K562 (cell line): ENCODE data around the gene ARL11. TPM values are rescaled to one million over a fixed set of nuclear protein-coding genes. Genes with fewer than 3 reads are reported as not detected.

ENCODE experiments used
- ATAC-seq: fragments of 200-7000 bp; cut with Tn5 transposase; 3 replicates; pipeline ENCODE4 v1.9.1; 2020; ENCODE audit warnings: moderate library complexity
- BruUV-seq: library from RNA; stranded (reverse); fragments of 400-500 nt; replicated peaks from 2 replicates; lab custom pipeline; 2021; lab: Mats Ljungman, UMichigan
- CTCF ChIA-PET: fragments of 300-600 bp; formaldehyde crosslinking; extraction: SDS; loops from one replicate; lab custom pipeline; 2021; ENCODE audit warnings: low intra/inter-chr PET ratio; lab: Yijun Ruan, JAX
- POLR2A ChIA-PET: fragments of 300-600, 350-650 bp; sonication (Branson Sonifier 250); formaldehyde crosslinking; extraction: SDS; loops from one replicate; lab custom pipeline; 2021; ENCODE audit warnings: antibody characterized with exemption, inconsistent platforms; lab: Yijun Ruan, JAX
- DNase-seq, 4 experiments: peaks; one replicate each; pipeline versions ENCODE4 v3.0.0 to v3.0.0-alpha.2; 2011 to 2018; ENCODE audit warnings: low spot score in 3 of 4, mixed read lengths in 3 of 4; ENCODE audit errors: extremely low read depth in 1 of 4
- FAIRE-seq: peaks from 2 replicates; lab custom pipeline; 2011; peaks lifted over from hg19 to GRCh38; lab: Jason Lieb, UNC
- H2AFZ ChIP-seq: 2 replicates; pipeline ENCODE4 v1.6.0; 2011; ENCODE audit warnings: low read depth, low read length, control low read depth, inconsistent platforms
- H3K27ac ChIP-seq: fragments of 200-600 bp; 3 replicates; pipeline ENCODE4 v1.8.0; 2011; ENCODE audit warnings: low read depth, mild to moderate bottlenecking, control low read depth, inconsistent platforms, low read length, moderate library complexity, mixed read lengths; ENCODE audit errors: extremely low read depth
- H3K27me3 ChIP-seq, 2 experiments: fragments of 300-600 bp in 1 of 2; 2 replicates in 1 of 2; 3 replicates in 1 of 2; pipeline versions ENCODE4 v1.6.0 to v1.8.0; 2011; ENCODE audit warnings: inconsistent platforms in 2 of 2, low read length in 2 of 2, mild to moderate bottlenecking in 1 of 2, mixed read lengths in 1 of 2, moderate library complexity in 1 of 2; ENCODE audit not compliant: control insufficient read depth in 2 of 2, insufficient read depth in 2 of 2
- H3K36me3 ChIP-seq: fragments of 300-600 bp; 3 replicates; pipeline ENCODE4 v1.8.0; 2011; ENCODE audit warnings: mild to moderate bottlenecking, low read length, inconsistent platforms; ENCODE audit not compliant: control insufficient read depth, insufficient read depth
- H3K4me1 ChIP-seq, 2 experiments: fragments of 200-600 bp in 1 of 2; replicated peaks in 1 of 2; 2 replicates in 1 of 2; 3 replicates in 1 of 2; pipeline versions ENCODE4 v1.5.1 to v1.8.0; 2011; ENCODE audit warnings: inconsistent platforms in 2 of 2, low read length in 2 of 2, mild to moderate bottlenecking in 1 of 2, mixed read lengths in 1 of 2, moderate library complexity in 1 of 2; ENCODE audit not compliant: control insufficient read depth in 2 of 2, insufficient read depth in 2 of 2
- H3K4me2 ChIP-seq: 2 replicates; pipeline ENCODE4 v1.6.1; 2011; ENCODE audit warnings: low read length, control low read depth, inconsistent platforms, mixed read lengths; ENCODE audit not compliant: insufficient read depth
- H3K4me3 ChIP-seq: fragments of 200-600 bp; sonication (generic), shearing (Covaris generic); 2 replicates; pipeline ENCODE4 v1.5.1; 2016; ENCODE audit warnings: control low read depth, inconsistent platforms
- H3K79me2 ChIP-seq: fragments of 200-600 bp; 3 replicates; pipeline ENCODE4 v1.8.0; 2011; ENCODE audit warnings: low read length, inconsistent platforms; ENCODE audit not compliant: control insufficient read depth, insufficient read depth
- H3K9ac ChIP-seq, 2 experiments: 2 replicates each; pipeline versions ENCODE4 v1.6.0 to v1.6.1; 2011; ENCODE audit warnings: low read depth in 2 of 2, low read length in 2 of 2, control low read depth in 1 of 2, inconsistent platforms in 1 of 2, mild to moderate bottlenecking in 1 of 2, mixed read lengths in 1 of 2; ENCODE audit not compliant: insufficient read depth in 1 of 2
- H3K9me1 ChIP-seq: one replicate; pipeline ENCODE4 v1.6.0; 2011; ENCODE audit warnings: inconsistent platforms, mild to moderate bottlenecking, low read length, moderate library complexity; ENCODE audit not compliant: control insufficient read depth, insufficient read depth
- H3K9me3 ChIP-seq: replicated peaks from 2 replicates; pipeline ENCODE4 v1.5.1; 2011; ENCODE audit warnings: low read depth, low read length, inconsistent platforms; ENCODE audit not compliant: control insufficient read depth, insufficient read depth
- H4K20me1 ChIP-seq: replicated peaks from 2 replicates; pipeline ENCODE4 v1.6.1; 2011; ENCODE audit warnings: low read length, inconsistent platforms, mixed read lengths; ENCODE audit not compliant: control insufficient read depth, insufficient read depth
- CXXC5 ChIP-seq: fragments of 250-450 bp; sonication (Bioruptor Pico); IDR thresholded peaks from 2 replicates; pipeline ENCODE4 v1.8.0; 2022; ENCODE audit warnings: inconsistent platforms, mild to moderate bottlenecking, moderate library complexity
- FOXP1 ChIP-seq: sonication (generic); formaldehyde crosslinking; IDR thresholded peaks from 2 replicates; pipeline ENCODE4 v1.8.0; 2022; ENCODE audit warnings: mild to moderate bottlenecking, missing genetic modification reagents
- KLF16 ChIP-seq: IDR thresholded peaks from 2 replicates; pipeline ENCODE4 v1.6.1; 2016; ENCODE audit warnings: antibody characterized with exemption
- TAF7 ChIP-seq: fragments of 450-650 bp; IDR thresholded peaks from 2 replicates; pipeline ENCODE4 v1.6.1; 2016; ENCODE audit warnings: missing genetic modification characterization, missing compliant biosample characterization
- WGBS: fragments of 100-300 bp; shearing (Covaris generic); methylation state at CpG from one replicate; pipeline ENCODE4 v1.1.6; 2016; ENCODE audit warnings: low coverage, mixed read lengths; ENCODE audit not compliant: insufficient coverage; ENCODE audit errors: missing lambda C conversion rate; 5-methylcytosine and 5-hydroxymethylcytosine counted together
- in situ Hi-C: fragments of 300-500 bp; cut with MboI; formaldehyde crosslinking; loops from 4 replicates; pipeline ENCODE4 v1.15.0; 2018; ENCODE audit warnings: inconsistent platforms, mixed read lengths
- intact Hi-C: fragments of 100-400 bp; cut with micrococcal nuclease; formaldehyde crosslinking; loops from 2 replicates; pipeline ENCODE4 v1.14.2; 2022
- polyA plus RNA-seq, 8 experiments: library from polyadenylated mRNA; depleted of rRNA in 4 of 8; stranded (reverse) in 5 of 8; unstranded in 3 of 8; fragments of >200 nt; fragmentation: Nextera tagmentation in 2 of 8; fragmentation: Illumina TruSeq in 1 of 8; extraction: Ambion mirVana in 2 of 8; extraction: Trizol in 1 of 8; gene quantifications; 2 replicates each; pipeline versions ENCODE4 v1.2.1 to v1.2.3, GENCODE V29; 2011 to 2014; ENCODE audit warnings: inconsistent platforms in 1 of 8, missing spikeins in 1 of 8
- total RNA-seq, 7 experiments: library from RNA; depleted of rRNA in 6 of 7; stranded (reverse); fragments of >200 nt in 6 of 7; fragmentation: Illumina TruSeq in 2 of 7; extraction: Trizol in 2 of 7; gene quantifications; 2 replicates each; pipeline versions ENCODE4 v1.2.1 to v1.2.3, GENCODE V29; 2011 to 2021; ENCODE audit warnings: low replicate concordance in 1 of 7
- TF ChIP-seq, protein P1 (sequence below): sonication (generic); formaldehyde crosslinking; IDR thresholded peaks from 2 replicates; pipeline ENCODE4 v1.5.0; 2020; ENCODE audit warnings: missing genetic modification reagents
- TF ChIP-seq, protein P2 (sequence below): sonication (generic); formaldehyde crosslinking; IDR thresholded peaks from 2 replicates; pipeline ENCODE4 v1.8.1; 2023; ENCODE audit warnings: mild to moderate bottlenecking, missing genetic modification reagents
- TF ChIP-seq, protein P3 (sequence below): sonication (generic); formaldehyde crosslinking; IDR thresholded peaks from 2 replicates; pipeline ENCODE4 v1.8.0; 2023; ENCODE audit warnings: mild to moderate bottlenecking, missing genetic modification reagents
- TF ChIP-seq, protein P4 (sequence below): fragments of 450-650 bp; IDR thresholded peaks from 2 replicates; pipeline ENCODE4 v1.6.1; 2017; ENCODE audit warnings: antibody characterized with exemption, mild to moderate bottlenecking
- TF ChIP-seq, protein P5 (sequence below): fragments of 450-650 bp; IDR thresholded peaks from 2 replicates; pipeline ENCODE4 v1.7.1; 2018; ENCODE audit warnings: mild to moderate bottlenecking, low read depth; ENCODE audit not compliant: partially characterized antibody

ARL11 gene
- total and polyA plus RNA-seq, 9 of the 15 experiments (the other 6 are each of a cell fraction or from before 2014, with no cell fraction given) = 0.18 to 0.87 (median 0.45) TPM

DNA sequence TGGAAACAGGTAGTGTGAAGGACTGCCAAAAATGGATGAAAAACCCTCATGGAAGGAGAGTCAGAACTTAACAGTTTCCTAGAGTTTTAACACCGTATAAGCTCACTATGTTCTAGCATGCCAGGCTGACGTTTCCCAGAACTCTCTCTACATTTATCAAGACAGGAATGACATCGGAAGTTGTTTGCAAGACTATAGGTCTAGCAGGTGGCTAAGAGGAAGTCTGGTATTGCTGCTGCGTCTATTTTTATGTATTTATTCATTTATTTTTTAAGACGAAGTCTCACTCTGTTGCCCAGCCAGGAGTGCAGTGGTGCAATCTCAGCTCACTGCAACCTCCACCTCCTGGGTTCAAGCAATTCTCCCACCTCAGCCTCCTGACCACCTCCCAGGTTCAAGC is 20.5 kb upstream of the ARL11 start:
- FAIRE-seq = no peak
- H3K9me3 ChIP-seq = no peaks in the 10 kb centered on the region
- TF ChIP-seq, protein P1, sequence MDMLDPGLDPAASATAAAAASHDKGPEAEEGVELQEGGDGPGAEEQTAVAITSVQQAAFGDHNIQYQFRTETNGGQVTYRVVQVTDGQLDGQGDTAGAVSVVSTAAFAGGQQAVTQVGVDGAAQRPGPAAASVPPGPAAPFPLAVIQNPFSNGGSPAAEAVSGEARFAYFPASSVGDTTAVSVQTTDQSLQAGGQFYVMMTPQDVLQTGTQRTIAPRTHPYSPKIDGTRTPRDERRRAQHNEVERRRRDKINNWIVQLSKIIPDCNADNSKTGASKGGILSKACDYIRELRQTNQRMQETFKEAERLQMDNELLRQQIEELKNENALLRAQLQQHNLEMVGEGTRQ (CRISPR knock-in tag) = no peak
- TF ChIP-seq, protein P2, sequence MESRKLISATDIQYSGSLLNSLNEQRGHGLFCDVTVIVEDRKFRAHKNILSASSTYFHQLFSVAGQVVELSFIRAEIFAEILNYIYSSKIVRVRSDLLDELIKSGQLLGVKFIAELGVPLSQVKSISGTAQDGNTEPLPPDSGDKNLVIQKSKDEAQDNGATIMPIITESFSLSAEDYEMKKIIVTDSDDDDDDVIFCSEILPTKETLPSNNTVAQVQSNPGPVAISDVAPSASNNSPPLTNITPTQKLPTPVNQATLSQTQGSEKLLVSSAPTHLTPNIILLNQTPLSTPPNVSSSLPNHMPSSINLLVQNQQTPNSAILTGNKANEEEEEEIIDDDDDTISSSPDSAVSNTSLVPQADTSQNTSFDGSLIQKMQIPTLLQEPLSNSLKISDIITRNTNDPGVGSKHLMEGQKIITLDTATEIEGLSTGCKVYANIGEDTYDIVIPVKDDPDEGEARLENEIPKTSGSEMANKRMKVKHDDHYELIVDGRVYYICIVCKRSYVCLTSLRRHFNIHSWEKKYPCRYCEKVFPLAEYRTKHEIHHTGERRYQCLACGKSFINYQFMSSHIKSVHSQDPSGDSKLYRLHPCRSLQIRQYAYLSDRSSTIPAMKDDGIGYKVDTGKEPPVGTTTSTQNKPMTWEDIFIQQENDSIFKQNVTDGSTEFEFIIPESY = no peak
- TF ChIP-seq, protein P3, sequence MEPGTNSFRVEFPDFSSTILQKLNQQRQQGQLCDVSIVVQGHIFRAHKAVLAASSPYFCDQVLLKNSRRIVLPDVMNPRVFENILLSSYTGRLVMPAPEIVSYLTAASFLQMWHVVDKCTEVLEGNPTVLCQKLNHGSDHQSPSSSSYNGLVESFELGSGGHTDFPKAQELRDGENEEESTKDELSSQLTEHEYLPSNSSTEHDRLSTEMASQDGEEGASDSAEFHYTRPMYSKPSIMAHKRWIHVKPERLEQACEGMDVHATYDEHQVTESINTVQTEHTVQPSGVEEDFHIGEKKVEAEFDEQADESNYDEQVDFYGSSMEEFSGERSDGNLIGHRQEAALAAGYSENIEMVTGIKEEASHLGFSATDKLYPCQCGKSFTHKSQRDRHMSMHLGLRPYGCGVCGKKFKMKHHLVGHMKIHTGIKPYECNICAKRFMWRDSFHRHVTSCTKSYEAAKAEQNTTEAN = no peak
- TF ChIP-seq, protein P4, sequence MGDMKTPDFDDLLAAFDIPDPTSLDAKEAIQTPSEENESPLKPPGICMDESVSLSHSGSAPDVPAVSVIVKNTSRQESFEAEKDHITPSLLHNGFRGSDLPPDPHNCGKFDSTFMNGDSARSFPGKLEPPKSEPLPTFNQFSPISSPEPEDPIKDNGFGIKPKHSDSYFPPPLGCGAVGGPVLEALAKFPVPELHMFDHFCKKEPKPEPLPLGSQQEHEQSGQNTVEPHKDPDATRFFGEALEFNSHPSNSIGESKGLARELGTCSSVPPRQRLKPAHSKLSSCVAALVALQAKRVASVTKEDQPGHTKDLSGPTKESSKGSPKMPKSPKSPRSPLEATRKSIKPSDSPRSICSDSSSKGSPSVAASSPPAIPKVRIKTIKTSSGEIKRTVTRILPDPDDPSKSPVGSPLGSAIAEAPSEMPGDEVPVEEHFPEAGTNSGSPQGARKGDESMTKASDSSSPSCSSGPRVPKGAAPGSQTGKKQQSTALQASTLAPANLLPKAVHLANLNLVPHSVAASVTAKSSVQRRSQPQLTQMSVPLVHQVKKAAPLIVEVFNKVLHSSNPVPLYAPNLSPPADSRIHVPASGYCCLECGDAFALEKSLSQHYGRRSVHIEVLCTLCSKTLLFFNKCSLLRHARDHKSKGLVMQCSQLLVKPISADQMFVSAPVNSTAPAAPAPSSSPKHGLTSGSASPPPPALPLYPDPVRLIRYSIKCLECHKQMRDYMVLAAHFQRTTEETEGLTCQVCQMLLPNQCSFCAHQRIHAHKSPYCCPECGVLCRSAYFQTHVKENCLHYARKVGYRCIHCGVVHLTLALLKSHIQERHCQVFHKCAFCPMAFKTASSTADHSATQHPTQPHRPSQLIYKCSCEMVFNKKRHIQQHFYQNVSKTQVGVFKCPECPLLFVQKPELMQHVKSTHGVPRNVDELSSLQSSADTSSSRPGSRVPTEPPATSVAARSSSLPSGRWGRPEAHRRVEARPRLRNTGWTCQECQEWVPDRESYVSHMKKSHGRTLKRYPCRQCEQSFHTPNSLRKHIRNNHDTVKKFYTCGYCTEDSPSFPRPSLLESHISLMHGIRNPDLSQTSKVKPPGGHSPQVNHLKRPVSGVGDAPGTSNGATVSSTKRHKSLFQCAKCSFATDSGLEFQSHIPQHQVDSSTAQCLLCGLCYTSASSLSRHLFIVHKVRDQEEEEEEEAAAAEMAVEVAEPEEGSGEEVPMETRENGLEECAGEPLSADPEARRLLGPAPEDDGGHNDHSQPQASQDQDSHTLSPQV = no peak
- TF ChIP-seq CXXC5 (CRISPR knock-in tag) = no peak
- TF ChIP-seq FOXP1 (CRISPR knock-in tag) = no peak
- TF ChIP-seq, protein P5, sequence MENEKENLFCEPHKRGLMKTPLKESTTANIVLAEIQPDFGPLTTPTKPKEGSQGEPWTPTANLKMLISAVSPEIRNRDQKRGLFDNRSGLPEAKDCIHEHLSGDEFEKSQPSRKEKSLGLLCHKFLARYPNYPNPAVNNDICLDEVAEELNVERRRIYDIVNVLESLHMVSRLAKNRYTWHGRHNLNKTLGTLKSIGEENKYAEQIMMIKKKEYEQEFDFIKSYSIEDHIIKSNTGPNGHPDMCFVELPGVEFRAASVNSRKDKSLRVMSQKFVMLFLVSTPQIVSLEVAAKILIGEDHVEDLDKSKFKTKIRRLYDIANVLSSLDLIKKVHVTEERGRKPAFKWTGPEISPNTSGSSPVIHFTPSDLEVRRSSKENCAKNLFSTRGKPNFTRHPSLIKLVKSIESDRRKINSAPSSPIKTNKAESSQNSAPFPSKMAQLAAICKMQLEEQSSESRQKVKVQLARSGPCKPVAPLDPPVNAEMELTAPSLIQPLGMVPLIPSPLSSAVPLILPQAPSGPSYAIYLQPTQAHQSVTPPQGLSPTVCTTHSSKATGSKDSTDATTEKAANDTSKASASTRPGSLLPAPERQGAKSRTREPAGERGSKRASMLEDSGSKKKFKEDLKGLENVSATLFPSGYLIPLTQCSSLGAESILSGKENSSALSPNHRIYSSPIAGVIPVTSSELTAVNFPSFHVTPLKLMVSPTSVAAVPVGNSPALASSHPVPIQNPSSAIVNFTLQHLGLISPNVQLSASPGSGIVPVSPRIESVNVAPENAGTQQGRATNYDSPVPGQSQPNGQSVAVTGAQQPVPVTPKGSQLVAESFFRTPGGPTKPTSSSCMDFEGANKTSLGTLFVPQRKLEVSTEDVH = no peak
- TF ChIP-seq KLF16 = no peak
- TF ChIP-seq TAF7 (tag) = no peak
- DNase-seq = no peak
- H3K9ac ChIP-seq = no peak overlapping the region
- H3K27ac ChIP-seq = no peak overlapping the region
- no peaks in the 10 kb centered on the region; a peak in 2 of 5 replicates for H3K4me1 ChIP-seq
- BruUV-seq = no TSS peak
- 26% methylated on average over 4 of the region's 5 CpGs for WGBS
- in situ Hi-C loops = no loop called here
- ATAC-seq = no peak
- H3K36me3 ChIP-seq = no peaks in the 10 kb centered on the region
- no peaks in the 10 kb centered on the region for H3K79me2 ChIP-seq
- H3K27me3 ChIP-seq = no peaks in the 10 kb centered on the region
- intact Hi-C loops = loop anchor here (1.0 to 5.0 kb wide), 4 partner anchors 112 to 306 kb away; partner anchors contain the start of gene PHF11
- CTCF ChIA-PET = interaction anchor here (1.6 kb wide), 1 partner anchor 306 kb away, joined by 11 read pairs; no protein-coding TSS in a partner anchor
- 0 out of 2 replicates have a peak overlapping the region, but pooled peaks have one; percentile 23 for H2AFZ ChIP-seq
- H3K4me3 ChIP-seq = no peak overlapping the region
- no peak overlapping the region for H3K4me2 ChIP-seq
- H4K20me1 ChIP-seq = no peaks in the 10 kb centered on the region
- H3K9me1 ChIP-seq = no peaks in the 10 kb centered on the region
- POLR2A ChIA-PET = no interaction called here
